Activated CD4-positive, alpha-beta T cell treated with anti-CD3 and anti-CD28 coated beads for 1 hour (primary cell): Measurements from ENCODE around the gene PLXNB3.
A peak's percentile ranks its signal among the peaks of the same experiment; 100 is the strongest.
"Not testable (repeated sequence)": the region's sequence is repeated elsewhere in the genome, so short reads cannot be mapped to it uniquely, and the experiment has no call there.

Experiments
- DNase-seq: peaks from one replicate; pipeline ENCODE4 v3.0.0-alpha.2; 2020

The PLXNB3 gene

GRCh38 chrX:153794897-153795816 is 31.1 kb downstream of the PLXNB3 start:
- DNase-seq = no peak

- no peak for DNase-seq
These were observed 33.5 kb downstream of the PLXNB3 start for GRCh38 chrX:153797415-153798015.

- no peak for DNase-seq
These were observed 35.3 kb downstream of the PLXNB3 start for GRCh38 chrX:153799326-153799725.

GRCh38 chrX:153800177-153800722 is 36.2 kb downstream of the PLXNB3 start:
- DNase-seq = no peak

GRCh38 chrX:153800746-153801145 is 36.7 kb downstream of the PLXNB3 start:
- no peak for DNase-seq

- DNase-seq = no peak
These were observed 37.6 kb downstream of the PLXNB3 start for GRCh38 chrX:153801669-153802068.

- no peak for DNase-seq
These were observed 38.5 kb downstream of the PLXNB3 start for GRCh38 chrX:153802513-153803045.

- no peak for DNase-seq
These were observed 39.4 kb downstream of the PLXNB3 start for GRCh38 chrX:153803211-153804099.

- DNase-seq = no peak
These were observed 40.1 kb downstream of the PLXNB3 start for GRCh38 chrX:153804100-153804595.

- no peak for DNase-seq
These were observed 40.6 kb downstream of the PLXNB3 start for GRCh38 chrX:153804621-153805020.

GRCh38 chrX:153805436-153805835 is 41.4 kb downstream of the PLXNB3 start:
- no peak for DNase-seq

- no peak for DNase-seq
These were observed 43.0 kb downstream of the PLXNB3 start for GRCh38 chrX:153806999-153807575.

GRCh38 chrX:153807976-153808375 is 43.9 kb downstream of the PLXNB3 start:
- DNase-seq = no peak

- DNase-seq = no peak
These were observed 48.2 kb downstream of the PLXNB3 start for GRCh38 chrX:153812220-153812619.

GRCh38 chrX:153813161-153813560 is 49.1 kb downstream of the PLXNB3 start:
- DNase-seq = no peak

- DNase-seq = no peak
These were observed 50.7 kb downstream of the PLXNB3 start for GRCh38 chrX:153814591-153815315.

- peak; percentile 20 for DNase-seq
These were observed 53.0 kb downstream of the PLXNB3 start for GRCh38 chrX:153816831-153817690.

- not testable (repeated sequence) for DNase-seq
These were observed 54.0 kb downstream of the PLXNB3 start for GRCh38 chrX:153818064-153818463.

GRCh38 chrX:153818571-153819383 is 54.7 kb downstream of the PLXNB3 start:
- peak; percentile 14 for DNase-seq
